ENCODE measurements around the gene FAM241A. TPM values are rescaled to one million over a fixed set of nuclear protein-coding genes. Genes with fewer than 3 reads are reported as not detected.
"Not testable (repeated sequence)": the region's sequence is repeated elsewhere in the genome, so short reads cannot be mapped to it uniquely, and the experiment has no call there.

The FAM241A gene
- total RNA-seq, 1 experiment from 2014 or later: 1.2 TPM

GRCh38 chr4:112136551-112136950 is 8.7 kb upstream of the FAM241A start:
- DNase-seq (ENCODE audit: low read depth): no peak

- no peak for DNase-seq (ENCODE audit: low read depth)
Observed at GRCh38 chr4:112138538-112138937, 6.7 kb upstream of the FAM241A start.

- DNase-seq (ENCODE audit: low read depth): peak; percentile 9
Observed at GRCh38 chr4:112140536-112140935, 4.7 kb upstream of the FAM241A start.

- no peak for DNase-seq (ENCODE audit: low read depth)
Observed at GRCh38 chr4:112141366-112142138, 3.7 kb upstream of the FAM241A start.

- DNase-seq (ENCODE audit: low read depth): no peak
Observed at GRCh38 chr4:112142182-112142581, 3.1 kb upstream of the FAM241A start.

GRCh38 chr4:112143781-112144180 is 1.5 kb upstream of the FAM241A start:
- DNase-seq (ENCODE audit: low read depth): no peak

- no peak for DNase-seq (ENCODE audit: low read depth)
Observed at GRCh38 chr4:112144546-112145325, 518 bp upstream of the FAM241A start.

GRCh38 chr4:112145790-112146501 is 692 bp downstream of the FAM241A start:
- peak; percentile 45 for DNase-seq (ENCODE audit: low read depth)

- DNase-seq (ENCODE audit: low read depth): no peak
Observed at GRCh38 chr4:112146502-112146813, 1.2 kb downstream of the FAM241A start.

- no peak for DNase-seq (ENCODE audit: low read depth)
Observed at GRCh38 chr4:112147697-112148096, 2.4 kb downstream of the FAM241A start.

- no peak for DNase-seq (ENCODE audit: low read depth)
Observed at GRCh38 chr4:112150920-112151319, 5.7 kb downstream of the FAM241A start.

- no peak for DNase-seq (ENCODE audit: low read depth)
Observed at GRCh38 chr4:112152521-112152920, 7.3 kb downstream of the FAM241A start.

- DNase-seq (ENCODE audit: low read depth): no peak
Observed at GRCh38 chr4:112153211-112153791, 8.0 kb downstream of the FAM241A start.

- DNase-seq (ENCODE audit: low read depth): no peak
Observed at GRCh38 chr4:112156112-112156511, 10.9 kb downstream of the FAM241A start.

- no peak for DNase-seq (ENCODE audit: low read depth)
Observed at GRCh38 chr4:112156553-112156952, 11.3 kb downstream of the FAM241A start.

GRCh38 chr4:112163706-112164105 is 18.5 kb downstream of the FAM241A start:
- DNase-seq (ENCODE audit: low read depth): not testable (repeated sequence)

- peak; percentile 10 for DNase-seq (ENCODE audit: low read depth)
Observed at GRCh38 chr4:112167794-112168193, 22.5 kb downstream of the FAM241A start.

GRCh38 chr4:112168719-112169500 is 23.7 kb downstream of the FAM241A start:
- DNase-seq (ENCODE audit: low read depth): no peak

GRCh38 chr4:112170451-112170993 is 25.3 kb downstream of the FAM241A start:
- peak; percentile 93 for DNase-seq (ENCODE audit: low read depth)

- DNase-seq (ENCODE audit: low read depth): peak; percentile 57
Observed at GRCh38 chr4:112171051-112171763, 26.0 kb downstream of the FAM241A start.

Measured in LHCN-M2 (cell line).